HG03575 (cell line): ENCODE data around the gene STMN3.
"Not testable (repeated sequence)": the region's sequence is repeated elsewhere in the genome, so short reads cannot be mapped to it uniquely, and the experiment has no call there.

Experiments
- ATAC-seq: cut with Tn5 transposase; IDR thresholded peaks from one replicate; pipeline ENCODE4 v1.9.1; 2021; ENCODE audit not compliant: unreplicated experiment, insufficient number of reproducible peaks, low FRiP score; ENCODE audit errors: extremely low read depth

Gene STMN3

DNA sequence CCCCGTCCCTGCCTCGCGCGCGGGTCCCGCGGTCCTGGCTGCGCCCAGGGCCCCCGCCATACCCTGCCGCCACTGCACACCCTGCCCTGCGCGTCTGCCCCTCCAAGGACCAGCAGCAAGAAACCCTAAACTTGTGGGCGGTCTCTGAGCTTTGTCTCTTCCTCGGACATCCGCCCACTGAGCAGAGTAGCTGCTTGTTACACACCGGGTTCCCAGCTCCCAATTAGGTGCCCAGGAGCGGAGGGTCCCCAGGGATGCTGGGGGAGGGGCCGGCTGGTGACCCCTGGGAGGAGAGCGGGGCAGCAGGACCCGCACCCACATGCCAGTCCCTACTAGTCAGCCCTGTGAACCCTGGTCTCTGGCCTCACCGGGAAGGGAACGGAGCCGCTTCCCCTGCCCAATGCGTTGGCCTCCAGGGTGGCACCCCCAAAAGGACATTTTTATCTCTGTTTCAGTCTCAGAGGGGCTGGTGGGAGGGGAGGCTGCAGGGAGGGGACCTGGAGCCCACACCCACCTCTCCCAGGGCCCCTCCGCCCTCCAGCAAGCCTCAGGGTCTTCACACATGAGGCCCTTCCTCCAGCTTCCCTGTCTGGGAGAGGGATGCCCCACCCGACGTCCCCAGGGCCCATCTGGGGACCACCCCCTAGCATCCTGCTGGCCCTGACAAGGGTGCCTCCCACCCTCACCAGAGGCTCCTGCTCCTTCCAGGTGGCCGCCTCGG lies 10.5 kb downstream of the STMN3 start:
- no peak for ATAC-seq

DNA sequence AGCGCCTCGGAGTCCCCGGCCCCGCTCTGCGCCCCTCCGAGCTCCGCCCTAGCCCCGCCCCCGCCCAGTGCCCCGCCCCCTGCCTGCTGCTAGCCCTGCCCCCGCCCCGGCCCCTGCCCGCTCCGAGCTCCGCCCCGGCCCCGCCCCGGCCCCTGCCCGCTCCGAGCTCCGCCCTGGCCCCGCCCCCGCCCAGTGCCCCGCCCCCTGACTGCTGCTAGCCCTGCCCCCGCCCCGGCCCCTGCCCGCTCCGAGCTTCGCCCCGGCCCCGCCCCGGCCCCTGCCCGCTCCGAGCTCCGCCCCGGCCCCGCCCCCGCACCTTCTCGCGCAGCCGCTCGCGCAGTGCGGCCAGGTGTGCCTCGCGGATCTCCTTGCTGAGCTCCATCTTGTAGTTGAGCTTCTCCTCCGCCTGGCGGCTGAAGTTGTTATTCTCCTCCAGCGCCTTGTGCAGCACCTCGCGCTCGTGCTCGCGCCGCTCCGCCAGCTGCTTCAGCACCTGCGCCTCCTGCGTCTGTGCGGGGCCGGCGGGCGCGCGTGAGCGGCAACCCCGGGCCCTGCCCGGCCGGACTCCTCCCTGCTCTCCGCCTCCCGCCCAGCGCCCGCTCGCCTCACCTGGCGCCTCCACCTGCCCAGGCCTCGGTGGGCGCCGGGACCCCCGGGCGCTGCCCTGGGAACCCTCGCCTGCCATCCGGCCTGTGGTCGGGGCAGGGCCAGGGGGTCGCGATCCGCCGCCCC lies 11.3 kb downstream of the STMN3 start:
- no peak for ATAC-seq

DNA sequence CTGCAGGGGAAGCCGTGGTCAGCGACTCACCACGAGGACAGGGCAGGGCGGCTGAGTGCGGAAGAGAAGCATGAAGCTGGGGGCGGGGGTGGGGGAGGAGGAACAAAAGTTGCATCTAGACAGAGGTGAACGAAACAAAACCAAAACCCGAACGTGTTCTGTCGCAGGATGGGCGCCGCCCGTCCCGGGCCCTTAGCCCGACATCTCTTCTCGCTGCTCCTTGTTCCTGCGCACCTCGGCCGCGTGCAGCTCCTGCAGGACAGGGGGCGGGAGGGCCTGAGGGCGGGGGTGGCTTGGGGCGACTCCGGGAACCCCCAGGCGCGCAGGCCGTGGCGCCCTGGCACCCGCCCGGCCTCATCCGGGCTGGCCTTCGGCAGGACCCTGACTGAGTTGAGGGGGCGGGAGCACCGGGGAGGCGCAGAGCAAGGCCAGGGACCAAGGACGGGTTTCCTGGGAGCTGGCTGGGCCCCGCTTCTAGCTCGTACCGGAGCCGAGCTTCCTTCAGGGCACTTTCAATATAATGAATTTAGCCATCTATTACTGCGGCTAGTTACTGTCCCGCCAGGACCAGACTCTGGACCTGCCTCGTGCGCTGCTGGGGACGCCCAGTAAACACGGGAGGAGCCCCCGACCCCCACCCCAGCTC lies 12.0 kb downstream of the STMN3 start:
- ATAC-seq, result no peak

DNA sequence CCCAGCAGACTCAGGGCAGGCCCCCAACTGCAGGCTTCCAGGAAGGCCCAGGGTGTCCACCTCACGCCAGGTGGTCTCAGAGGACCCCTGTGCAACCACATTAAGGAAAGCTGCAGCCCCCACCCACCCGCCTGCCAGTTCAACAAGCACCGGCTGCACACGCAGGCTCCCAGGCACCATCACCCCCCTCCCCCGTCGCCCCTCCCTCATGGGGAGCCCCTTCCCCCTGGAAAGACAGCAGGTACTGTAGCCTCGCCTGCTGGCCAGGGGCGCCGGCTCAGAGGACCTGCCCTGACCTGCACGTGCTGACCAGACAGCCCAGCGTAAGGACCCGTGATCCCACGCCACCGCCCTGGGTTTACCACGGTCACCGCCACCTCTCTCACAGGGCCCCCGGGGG lies 12.5 kb downstream of the STMN3 start:
- not testable (repeated sequence) for ATAC-seq

DNA sequence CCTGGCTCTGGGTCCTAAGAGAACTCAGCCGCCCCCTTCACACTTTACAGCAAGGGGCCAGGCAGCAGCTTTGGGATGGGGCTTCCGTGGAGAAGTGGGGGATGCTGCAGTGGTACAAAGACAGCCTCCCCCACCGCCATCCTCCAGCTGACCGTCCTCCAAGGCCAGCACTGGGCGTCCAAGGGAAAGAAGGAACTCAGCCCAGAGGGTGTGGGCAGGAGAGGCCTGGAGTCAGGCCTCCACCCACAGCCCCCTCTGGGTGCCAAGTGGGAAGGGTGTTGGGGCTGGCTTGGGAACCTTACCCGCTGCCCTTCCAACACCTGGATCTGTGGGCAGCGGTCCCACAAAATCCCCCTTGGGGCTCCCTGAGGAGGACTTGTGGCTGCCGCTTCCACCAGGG lies 13.1 kb downstream of the STMN3 start:
- no peak for ATAC-seq

DNA sequence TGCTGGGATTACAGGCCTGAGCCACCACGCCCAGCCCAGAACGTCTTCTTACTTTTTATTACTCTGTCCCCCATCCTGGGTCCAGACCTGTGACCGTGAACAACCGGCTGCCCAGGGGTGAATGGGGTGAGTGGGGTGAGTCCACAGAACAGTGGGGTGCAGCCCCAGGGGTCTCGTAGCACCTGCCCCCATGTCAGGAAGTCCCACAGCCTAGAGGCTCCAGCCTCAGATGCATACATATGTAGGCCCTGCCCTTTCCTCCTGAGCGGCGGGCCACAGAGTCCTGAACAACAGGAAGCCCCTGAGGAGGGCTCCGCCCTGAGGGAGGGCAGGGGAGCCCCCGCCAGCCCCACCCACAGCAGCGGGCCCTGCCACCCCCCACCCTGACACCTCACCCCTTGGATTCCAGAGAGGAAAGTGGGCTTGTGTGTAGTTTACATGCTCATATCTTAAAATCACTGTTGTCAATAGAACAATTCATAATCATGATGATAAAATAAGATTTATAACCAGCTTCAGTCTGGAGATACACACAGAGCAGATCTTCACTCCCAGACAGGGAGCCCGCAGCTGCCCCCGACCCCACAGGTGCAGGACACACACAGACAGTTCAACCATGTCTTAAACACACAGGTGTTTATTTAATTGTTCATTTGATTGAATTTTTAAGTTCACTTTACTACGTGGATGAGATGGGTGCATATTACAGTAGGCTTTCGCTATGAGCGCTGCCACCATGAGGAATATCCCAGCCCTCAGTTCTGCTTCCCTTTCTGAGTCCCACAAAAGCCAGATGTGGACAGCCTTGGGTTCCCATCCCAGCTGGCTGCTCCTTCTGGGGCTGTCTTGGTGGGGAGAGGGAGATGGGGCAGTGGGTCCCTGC lies 13.9 kb downstream of the STMN3 start:
- ATAC-seq, result no peak

DNA sequence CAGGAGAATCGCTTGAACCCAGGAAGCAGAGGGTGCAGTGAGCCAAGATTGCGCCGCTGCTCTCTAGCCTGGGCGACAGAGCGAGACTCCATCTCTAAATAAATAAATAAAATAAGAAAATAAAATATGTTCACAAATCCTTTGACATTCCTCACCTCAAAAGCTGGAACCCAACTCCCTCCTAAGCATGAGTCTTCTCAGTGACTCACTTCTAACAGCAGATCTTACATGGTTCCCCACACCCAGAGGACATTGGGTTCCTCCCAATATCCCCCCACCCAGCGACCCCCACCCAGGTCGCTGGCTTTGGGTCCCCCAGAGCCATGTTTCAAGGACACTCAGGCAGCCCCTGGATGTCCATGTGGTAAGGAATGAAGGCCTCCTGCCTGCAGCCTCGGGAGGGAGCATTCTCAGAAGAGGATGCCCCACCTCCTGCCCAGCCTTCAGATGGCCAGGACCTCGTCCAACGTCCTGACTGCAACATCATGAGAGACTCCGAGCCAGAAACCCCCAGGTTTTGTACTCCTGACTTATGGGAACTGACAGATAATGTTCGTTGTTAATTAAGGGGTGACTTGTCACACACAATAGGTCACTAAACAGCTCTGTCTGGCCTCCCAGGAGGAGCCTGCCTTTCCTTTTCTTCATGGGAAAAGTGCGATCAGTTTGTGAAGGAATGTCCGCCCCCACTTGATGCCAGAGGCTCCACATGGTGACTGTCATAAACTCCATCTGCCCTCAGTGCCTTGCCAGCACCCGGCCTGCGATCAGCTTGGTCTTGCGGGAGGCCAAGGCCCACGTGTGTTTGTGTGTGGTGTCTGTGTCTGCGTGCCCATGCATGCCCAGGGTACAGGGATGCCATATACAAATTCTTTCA lies 16.2 kb downstream of the STMN3 start:
- no peak for ATAC-seq

DNA sequence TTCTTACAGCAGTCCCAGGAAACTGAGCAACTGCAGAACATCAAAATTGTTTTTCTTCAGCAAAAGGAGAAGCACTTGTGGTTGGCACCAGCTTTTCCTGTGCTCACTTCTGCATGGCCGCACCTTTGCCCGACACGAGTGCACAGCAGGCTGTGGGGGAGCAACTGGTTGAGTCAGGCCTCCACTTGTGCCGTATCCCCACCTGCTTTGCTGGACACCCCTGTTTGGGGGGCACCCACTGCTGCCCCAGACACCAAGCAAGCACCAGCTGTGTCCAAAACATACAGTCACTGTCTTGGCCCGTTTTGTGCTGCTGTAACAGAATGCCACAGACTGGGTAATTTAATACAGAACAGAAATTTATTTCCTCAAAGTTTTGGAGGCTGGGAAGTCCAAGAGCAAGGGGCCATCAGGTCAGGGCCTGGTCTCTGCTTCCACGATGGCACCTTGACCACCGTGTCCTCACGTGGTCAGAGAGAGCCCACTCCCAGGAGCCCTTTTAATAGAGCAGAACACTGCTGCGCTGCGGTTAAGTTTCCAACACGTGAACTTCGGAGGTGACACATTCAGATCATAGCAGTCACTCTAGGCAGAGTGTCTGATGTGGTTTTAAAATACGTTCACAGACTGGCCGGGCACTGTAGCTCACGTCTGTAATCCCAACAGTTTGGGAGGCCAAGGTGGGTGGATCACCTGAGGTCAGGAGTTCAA lies 17.6 kb downstream of the STMN3 start:
- ATAC-seq, result no peak

DNA sequence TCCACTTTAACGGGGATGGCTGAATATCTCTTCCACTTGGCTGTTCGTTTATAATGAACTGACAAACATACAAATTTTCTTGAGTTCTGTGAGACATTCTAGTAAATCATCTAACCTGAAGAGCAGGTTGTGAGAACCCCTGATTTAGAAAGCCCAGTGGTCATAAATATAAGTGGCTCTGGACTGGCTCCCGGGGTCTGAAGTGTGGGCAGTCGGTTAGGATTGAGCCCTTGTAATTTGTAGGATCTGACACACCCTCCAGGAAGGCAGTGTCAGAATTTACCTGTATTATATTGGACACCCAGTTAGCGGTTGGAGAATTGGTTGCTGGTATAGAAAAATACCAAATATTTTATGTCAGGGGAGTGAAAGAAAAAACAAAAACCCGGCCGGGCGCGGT lies 19.5 kb downstream of the STMN3 start:
- no peak for ATAC-seq

DNA sequence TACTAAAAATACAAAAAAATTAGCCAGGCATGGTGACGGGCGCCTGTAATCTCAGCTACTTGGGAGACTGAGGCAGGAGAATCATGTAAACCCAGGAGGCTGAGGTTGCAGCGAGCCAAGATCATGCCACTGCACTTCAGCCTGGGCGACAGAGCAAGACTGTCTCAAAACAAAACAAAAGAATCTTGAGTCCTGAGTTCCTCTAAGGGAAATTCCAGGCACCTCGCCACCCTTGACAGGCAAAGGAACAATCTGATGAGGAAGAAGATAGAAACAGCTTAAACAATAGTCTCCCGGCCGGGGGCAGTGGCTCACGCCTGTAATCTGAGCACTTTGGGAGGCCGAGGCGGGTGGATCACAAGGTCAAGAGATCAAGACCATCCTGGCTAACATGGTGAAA lies 21.8 kb downstream of the STMN3 start:
- not testable (repeated sequence) for ATAC-seq

DNA sequence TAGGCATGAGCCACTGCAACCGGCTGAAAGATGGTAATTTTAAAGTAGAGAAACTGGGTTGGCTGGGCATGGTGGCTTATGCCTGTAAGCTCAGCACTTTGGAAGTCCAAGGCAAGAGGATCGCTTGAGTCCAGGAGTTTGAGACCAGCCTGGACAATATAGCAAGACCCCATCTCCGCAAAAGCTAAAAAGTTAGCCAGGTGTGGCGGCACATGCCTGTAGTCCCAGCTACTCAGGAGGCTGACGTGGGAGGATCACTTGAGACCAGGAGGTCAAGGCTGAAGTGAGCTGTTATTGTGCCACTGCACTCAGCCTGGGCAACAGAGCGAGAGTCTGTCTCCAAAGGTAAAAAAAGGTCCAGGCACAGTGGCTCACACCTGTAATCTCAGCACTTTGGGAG lies 22.3 kb downstream of the STMN3 start:
- not testable (repeated sequence) for ATAC-seq

DNA sequence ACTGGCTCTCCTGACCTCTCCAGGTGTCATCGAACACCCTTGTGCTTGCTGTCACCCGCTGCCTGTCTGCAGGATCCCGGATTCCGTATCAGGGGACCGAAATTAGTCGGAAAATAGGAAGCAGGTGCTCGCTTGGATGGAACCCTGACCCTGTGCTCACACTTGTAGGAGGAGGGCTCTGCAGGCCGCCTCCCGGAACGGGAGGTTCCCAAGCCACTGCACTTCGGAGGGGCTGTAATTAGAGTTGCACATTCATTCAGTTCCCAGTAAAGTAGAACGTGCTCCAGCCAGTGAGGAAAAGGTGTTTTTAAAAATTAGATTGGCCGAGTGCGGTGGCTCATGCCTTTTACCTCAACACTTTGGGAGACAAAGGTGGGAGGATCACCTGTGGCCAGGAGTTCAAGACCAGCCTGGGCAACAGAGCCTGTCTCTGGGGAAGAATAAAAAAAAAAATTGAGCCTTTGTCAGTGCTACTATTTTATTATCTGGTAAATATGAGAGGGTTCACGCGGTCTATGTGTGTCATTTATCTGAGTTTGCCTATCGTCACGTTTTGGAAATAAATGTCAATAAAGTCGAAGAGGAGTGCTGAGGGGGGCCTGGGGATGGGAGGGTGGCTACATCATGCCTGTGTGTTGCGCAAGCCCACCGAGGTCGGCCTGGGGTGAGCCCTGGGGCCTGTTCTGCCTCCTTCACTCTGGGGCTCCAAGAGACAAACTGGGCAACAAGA lies 24.8 kb downstream of the STMN3 start:
- ATAC-seq, result no peak

DNA sequence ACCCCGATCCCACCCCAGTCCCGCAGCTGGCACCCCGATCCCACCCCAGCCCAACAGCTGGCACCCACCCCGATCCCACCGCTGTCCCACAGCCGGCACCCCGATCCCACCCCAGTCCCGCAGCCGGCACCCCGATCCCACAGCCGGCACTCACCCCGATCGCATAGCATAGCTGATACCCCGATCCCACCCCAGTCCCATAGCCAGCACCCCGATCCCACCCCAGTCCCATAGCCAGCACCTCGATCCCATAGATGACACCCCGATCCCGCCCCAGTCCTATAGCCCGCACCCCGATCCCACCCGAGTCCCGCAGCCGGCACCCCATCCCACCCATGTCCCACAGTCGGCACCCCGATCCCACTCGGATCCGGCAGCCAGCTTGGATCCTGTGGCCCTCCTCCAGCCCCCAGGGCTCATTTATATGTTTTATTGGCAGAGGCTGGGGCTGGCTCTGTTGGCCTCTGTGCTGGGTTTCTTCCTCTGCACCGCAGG lies 25.4 kb downstream of the STMN3 start:
- no peak for ATAC-seq

DNA sequence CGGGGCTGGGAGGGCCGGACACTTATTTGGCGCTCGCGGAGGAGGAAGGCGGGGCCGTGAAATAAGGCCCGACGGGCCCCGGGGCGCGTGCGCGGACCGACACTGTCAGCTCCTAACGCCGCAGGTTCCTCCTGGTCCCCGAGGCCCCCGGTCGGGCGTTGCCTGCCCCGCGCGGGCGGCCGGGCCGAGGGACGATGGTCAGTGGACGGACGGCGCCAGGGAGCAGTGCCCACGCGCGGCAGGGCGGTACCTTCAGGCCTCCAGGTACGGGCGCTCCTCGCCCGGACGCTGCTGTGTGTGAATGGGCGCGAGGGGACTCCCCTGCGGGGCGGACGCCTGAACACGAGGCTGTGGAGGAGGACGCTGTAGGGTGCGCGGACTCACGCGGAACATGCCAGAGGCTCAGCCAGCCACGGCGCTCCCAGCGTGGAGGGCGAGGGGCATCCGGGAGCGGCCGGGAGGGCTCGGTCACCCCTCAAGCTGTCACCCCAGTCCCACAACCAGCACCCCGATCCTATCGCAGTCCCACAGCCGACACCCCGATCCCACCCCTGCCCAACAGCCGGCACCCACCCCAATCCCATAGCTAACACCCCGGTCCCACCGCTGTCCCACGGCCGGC lies 26.0 kb downstream of the STMN3 start:
- no peak for ATAC-seq

DNA sequence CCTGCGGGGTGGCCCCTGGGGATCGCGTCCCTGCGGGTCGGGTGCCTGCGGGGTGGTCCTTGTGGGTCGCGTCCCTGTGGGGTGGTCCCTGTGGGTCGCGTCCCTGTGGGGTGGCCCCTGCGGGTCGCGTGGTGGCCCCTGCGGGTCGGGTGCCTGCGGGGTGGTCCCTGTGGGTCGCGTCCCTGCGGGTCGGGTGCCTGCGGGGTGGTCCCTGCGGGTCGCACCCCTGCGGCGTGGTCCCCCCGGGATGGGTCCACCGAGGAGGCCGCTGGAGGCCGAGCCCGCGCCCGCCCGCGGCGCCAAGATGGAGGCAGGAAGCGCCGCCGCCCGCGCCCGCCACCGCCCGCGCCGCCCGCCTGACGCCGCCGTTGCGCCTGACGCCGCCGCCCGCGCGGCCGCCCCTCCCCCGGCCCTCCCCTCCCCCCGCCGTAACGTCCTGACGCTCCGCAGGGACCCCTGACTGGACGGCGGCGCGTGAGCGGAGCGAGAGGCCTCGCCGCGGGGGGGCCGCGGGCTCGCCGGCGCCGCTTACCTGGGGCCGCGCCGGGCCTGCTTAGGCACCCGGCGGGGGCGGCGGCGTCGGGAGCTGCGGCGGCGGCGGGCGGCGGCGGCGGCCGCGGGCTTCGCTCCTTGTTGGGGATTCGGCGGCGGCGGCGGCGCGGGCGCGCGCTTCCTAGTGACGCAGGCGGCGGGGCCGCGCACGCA lies 26.6 kb downstream of the STMN3 start, which contains the start of gene GMEB2:
Gene GMEB2 (minus strand): TSS at position 678 of the 705 bp plus-strand sequence. CDS start 7,704 bp downstream, outside the sequence.
- ATAC-seq, result no peak
